Right cardiac atrium (tissue), 5 donors: Measurements from ENCODE around the gene KCNQ1. TPM values are rescaled to one million over a fixed set of nuclear protein-coding genes. Genes with fewer than 3 reads are reported as not detected.

Experiments
- ATAC-seq, 2 donors: fragments of 200-7000 bp; cut with Tn5 transposase; one replicate each; pipeline versions ENCODE4 v1.8.0 to v1.9.1; 2020; ENCODE audit warnings: moderate library complexity in 2 of 2, mild to moderate bottlenecking in 1 of 2
- DNase-seq, 3 donors: peaks; one replicate each; pipeline ENCODE4 v3.0.0-alpha.2; 2020
- H3K27ac ChIP-seq: one replicate; pipeline ENCODE4 v1.5.1; 2013; ENCODE audit warnings: mild to moderate bottlenecking, low read length, control low read depth, moderate library complexity
- H3K27me3 ChIP-seq: one replicate; pipeline ENCODE4 v1.6.1; 2013; ENCODE audit not compliant: control insufficient read depth, insufficient read depth
- H3K4me1 ChIP-seq: one replicate; pipeline ENCODE4 v1.6.1; 2013; ENCODE audit warnings: low read length; ENCODE audit not compliant: control insufficient read depth, insufficient read depth
- H3K4me3 ChIP-seq: one replicate; pipeline ENCODE4 v1.5.1; 2013; ENCODE audit warnings: low read length, control low read depth
- H3K9me3 ChIP-seq: one replicate; pipeline ENCODE4 v1.6.1; 2013; ENCODE audit warnings: low read length; ENCODE audit not compliant: control insufficient read depth
- WGBS: extraction: QIAGEN DNeasy Blood & Tissue Kit; methylation state at CpG from one replicate; pipeline ENCODE4 v1.1.7; 2013; 5-methylcytosine and 5-hydroxymethylcytosine counted together
- intact Hi-C, 4 donors: fragments of 100-400 bp; cut with DNase I; formaldehyde crosslinking; loops; one replicate each; pipeline versions ENCODE4 v1.11.0 to v1.14.0; 2022 to 2023
- polyA plus RNA-seq: library from polyadenylated mRNA; stranded (reverse); fragments of 200-250 nt; gene quantifications from one replicate; pipeline ENCODE4 v1.2.3, GENCODE V29; 2013
- total RNA-seq, 4 donors: library from RNA; stranded (reverse); fragmentation: NEBNext Ultra II Directional; extraction: Animal tissue kit (Norgen Biotek cat#: 25700); gene quantifications; one replicate each; pipeline ENCODE4 v1.2.1, GENCODE V29; 2021
- donor health status: healthy with polysubstance abuse.
- donor health status: DM: no; HTN: yes; CAD: no.
- donor health status: DM: no; HTN: no; CAD: no.
- donor health status: DM: no; HTN: yes; CAD: no; lungs with severe emphysema.
- donor health status: DM: yes; HTN: yes; CAD: no.

Gene KCNQ1
- total and polyA plus RNA-seq, 5 donors, result 36.4 to 46.8 (median 37.7) TPM

DNA sequence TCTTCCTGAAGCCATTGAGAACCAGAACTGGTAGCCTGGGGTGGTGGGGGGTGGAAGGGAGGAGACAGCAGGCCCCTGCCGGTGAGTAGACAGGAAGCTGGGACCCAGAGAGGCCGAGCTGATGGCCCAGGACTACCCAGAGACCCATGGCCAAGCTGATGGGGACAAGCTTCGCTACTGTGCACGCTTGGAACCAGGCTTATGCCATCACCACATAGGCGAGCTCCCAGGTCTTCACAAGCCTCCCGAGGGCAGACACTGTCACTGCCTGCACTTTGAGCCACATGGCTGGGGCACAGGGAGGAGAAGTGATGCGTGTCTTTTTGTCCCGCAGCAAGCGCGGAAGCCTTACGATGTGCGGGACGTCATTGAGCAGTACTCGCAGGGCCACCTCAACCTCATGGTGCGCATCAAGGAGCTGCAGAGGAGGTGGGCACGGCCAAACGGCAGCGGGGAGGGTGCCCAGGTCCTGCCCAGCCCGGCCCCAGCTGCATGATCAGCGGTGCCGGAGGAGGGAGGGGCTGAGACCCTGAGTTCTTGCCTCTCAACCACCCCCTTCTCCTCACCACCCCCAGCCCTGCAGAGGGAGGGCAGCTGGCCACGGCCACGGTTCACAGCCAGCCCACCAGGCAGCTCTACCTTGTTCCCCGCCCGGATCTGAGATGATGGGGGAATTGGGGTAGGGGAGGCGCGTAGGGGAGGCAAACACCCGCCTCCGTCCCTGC is 331.0 kb downstream of the KCNQ1 start:
- Histone ChIP-seq H3K27ac (no peak overlapping the region), H3K9me3 (no peaks in the 10 kb centered on the region), H3K4me3 (no peak overlapping the region), H3K4me1 (peaks cover 14% of the 10 kb centered on the region), H3K27me3 (no peaks in the 10 kb centered on the region)
- ATAC-seq, result no peak
- DNase-seq, result peak in 1 of 3 donors; percentile 59
- intact Hi-C loops, result loop anchor here in 1 of 4 donors (10.0 kb wide), 1 partner anchor 231 kb away; no protein-coding TSS in a partner anchor
- 92% methylated on average over 29 of the region's 29 CpGs for WGBS

- DNase-seq (no peak), ATAC-seq (no peak)
- Histone ChIP-seq H3K27me3 (no peaks in the 10 kb centered on the region), H3K4me1 (peaks cover 19% of the 10 kb centered on the region), H3K9me3 (no peaks in the 10 kb centered on the region), H3K27ac (no peak overlapping the region), H3K4me3 (no peak overlapping the region)
- intact Hi-C loops, result loop anchor here in 1 of 4 donors (10.0 kb wide), 1 partner anchor 232 kb away; no protein-coding TSS in a partner anchor
- 93% methylated on average over 19 of the region's 19 CpGs for WGBS
These were observed 331.7 kb downstream of the KCNQ1 start for GRCh38 chr11:2776351-2777061.

GRCh38 chr11:2777386-2777785 is 332.6 kb downstream of the KCNQ1 start:
- H3K27me3 ChIP-seq, result no peaks in the 10 kb centered on the region
- H3K4me3 ChIP-seq, result no peak overlapping the region
- 74% methylated on average over 7 of the region's 7 CpGs for WGBS
- intact Hi-C loops, result loop anchor here in 1 of 4 donors (10.0 kb wide), 1 partner anchor 233 kb away; no protein-coding TSS in a partner anchor
- peaks cover 19% of the 10 kb centered on the region for H3K4me1 ChIP-seq
- DNase-seq (no peak), ATAC-seq (no peak)
- peak overlapping the region; percentile 76 for H3K27ac ChIP-seq
- H3K9me3 ChIP-seq, result no peaks in the 10 kb centered on the region

DNA sequence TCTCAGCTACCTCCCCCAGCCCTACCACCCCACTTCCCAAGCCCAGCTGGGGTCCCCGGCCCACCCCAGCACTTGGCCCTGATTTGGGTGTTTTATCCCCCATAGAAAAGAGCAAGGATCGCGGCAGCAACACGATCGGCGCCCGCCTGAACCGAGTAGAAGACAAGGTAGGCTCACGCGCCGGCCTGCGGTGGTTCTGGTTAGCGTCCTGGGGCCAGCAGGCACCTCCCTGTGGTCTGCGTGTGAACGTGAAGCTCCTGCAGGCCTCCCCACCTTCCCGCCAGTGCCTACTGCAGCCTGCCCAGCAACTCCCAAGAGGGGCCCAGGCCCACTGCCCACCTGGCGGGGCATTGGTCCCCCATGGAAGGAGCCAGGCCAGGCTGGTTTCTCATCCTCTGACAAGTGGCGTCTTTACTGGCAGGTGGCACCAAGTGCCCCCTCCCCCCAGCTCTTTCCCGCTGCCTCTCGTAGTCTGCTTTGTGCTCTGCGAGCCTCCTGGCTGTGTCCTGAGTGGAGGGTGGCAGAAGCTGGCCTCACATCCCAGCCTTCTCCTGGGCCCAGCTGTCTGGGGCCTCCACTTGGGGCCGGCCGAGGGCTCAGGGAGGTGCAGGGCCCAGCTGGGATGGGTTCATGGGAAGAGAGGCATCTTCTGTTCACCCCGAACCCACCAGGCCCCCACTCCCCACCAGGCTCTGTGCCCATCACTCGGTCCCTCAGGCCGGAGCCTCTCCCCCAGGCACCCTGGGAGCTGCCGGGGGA is 333.2 kb downstream of the KCNQ1 start:
- H3K4me1 ChIP-seq, result peaks cover 19% of the 10 kb centered on the region
- intact Hi-C loops, result loop anchor here in 1 of 4 donors (10.0 kb wide), 1 partner anchor 233 kb away; no protein-coding TSS in a partner anchor

GRCh38 chr11:2778630-2779498 is 334.1 kb downstream of the KCNQ1 start:
- DNase-seq, result peak; percentile 84 to 94 (median 94)
- no peaks in the 10 kb centered on the region for H3K27me3 ChIP-seq
- ATAC-seq, result peak; percentile 90 to 91
- H3K4me3 ChIP-seq, result no peak overlapping the region
- H3K9me3 ChIP-seq, result no peaks in the 10 kb centered on the region
- peak overlapping the region; percentile 76 for H3K27ac ChIP-seq
- 23% methylated on average over 28 of the region's 28 CpGs for WGBS
- intact Hi-C loops, result loop anchor here in 1 of 4 donors (10.0 kb wide), 1 partner anchor 234 kb away; no protein-coding TSS in a partner anchor
- H3K4me1 ChIP-seq, result peaks cover 19% of the 10 kb centered on the region

More for the DNA sequence above, 333.2 kb downstream of the KCNQ1 start:
- ATAC-seq, result peak in 1 of 2 donors; percentile 1
- peak overlapping the region; percentile 76 for H3K27ac ChIP-seq
- no peak overlapping the region for H3K4me3 ChIP-seq
- no peaks in the 10 kb centered on the region for H3K9me3 ChIP-seq
- WGBS, result 71% methylated on average over 27 of the region's 27 CpGs
- peak in 2 of 3 donors; percentile 61 to 68 for DNase-seq
- H3K27me3 ChIP-seq, result no peaks in the 10 kb centered on the region

DNA sequence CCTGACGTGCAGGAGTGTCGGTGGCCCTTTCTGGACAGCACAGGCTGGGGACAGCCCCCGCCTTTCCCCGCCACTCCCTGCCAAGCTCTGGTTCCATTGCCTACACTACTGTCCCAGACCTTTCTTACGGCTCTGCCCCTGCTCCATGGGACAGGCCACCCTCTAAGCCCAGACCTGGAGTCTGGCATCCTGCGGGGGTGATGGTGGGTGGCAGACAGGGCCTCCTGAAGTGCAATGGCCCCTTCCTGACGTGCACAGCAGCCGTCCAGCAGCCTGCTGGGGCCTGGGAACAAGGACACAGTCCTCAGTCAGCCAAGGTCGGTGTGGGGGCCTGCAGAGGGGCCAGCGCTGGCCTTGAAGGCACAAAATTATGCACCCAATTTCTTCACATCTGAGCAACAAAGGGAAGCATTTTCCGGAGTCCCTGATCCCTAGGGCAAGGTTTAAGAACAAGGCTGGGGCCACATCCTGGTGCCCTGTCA is 334.7 kb downstream of the KCNQ1 start:
- ATAC-seq, result no peak
- no peaks in the 10 kb centered on the region for H3K27me3 ChIP-seq
- H3K4me3 ChIP-seq, result no peak overlapping the region
- peaks cover 19% of the 10 kb centered on the region for H3K4me1 ChIP-seq
- intact Hi-C loops, result loop anchor here in 1 of 4 donors (10.0 kb wide), 1 partner anchor 235 kb away; no protein-coding TSS in a partner anchor
- H3K27ac ChIP-seq, result peak overlapping the region; percentile 75
- no peaks in the 10 kb centered on the region for H3K9me3 ChIP-seq
- DNase-seq, result no peak
- 58% methylated on average over 11 of the region's 11 CpGs for WGBS

GRCh38 chr11:2779981-2780849 is 335.4 kb downstream of the KCNQ1 start:
- peaks cover 19% of the 10 kb centered on the region for H3K4me1 ChIP-seq
- intact Hi-C loops, result loop anchor here in 1 of 4 donors (10.0 kb wide), 1 partner anchor 235 kb away; no protein-coding TSS in a partner anchor
- WGBS, result 51% methylated on average over 23 of the region's 23 CpGs
- ATAC-seq (no peak), DNase-seq (peak in 2 of 3 donors; percentile 70 to 72)
- H3K27me3 ChIP-seq, result no peaks in the 10 kb centered on the region
- no peaks in the 10 kb centered on the region for H3K9me3 ChIP-seq
- no peak overlapping the region for H3K4me3 ChIP-seq
- H3K27ac ChIP-seq, result peak overlapping the region; percentile 75

- Histone ChIP-seq H3K9me3 (no peaks in the 10 kb centered on the region), H3K27ac (peak overlapping the region; percentile 75), H3K4me3 (no peak overlapping the region), H3K27me3 (no peaks in the 10 kb centered on the region), H3K4me1 (peaks cover 19% of the 10 kb centered on the region)
- ATAC-seq (no peak), DNase-seq (peak in 1 of 3 donors; percentile 23)
- intact Hi-C loops, result no loop called here
- 66% methylated on average over 9 of the region's 9 CpGs for WGBS
These were observed 336.1 kb downstream of the KCNQ1 start for GRCh38 chr11:2780850-2781407.
